Testis (tissue), 2 donors: ENCODE measurements around the gene TMEM51.

Experiments
- CTCF ChIP-seq, 3 experiments: fragments of 450-650 bp in 2 of 3; fragments of 200-600 bp in 1 of 3; sonication (generic) in 1 of 3; IDR thresholded peaks; one replicate each; pipeline ENCODE4 v1.5.1; 2016 to 2019; ENCODE audit warnings: antibody characterized with exemption in 3 of 3, mild to moderate bottlenecking in 2 of 3, moderate library complexity in 1 of 3
- POLR2A ChIP-seq: fragments of 450-650 bp; IDR thresholded peaks from one replicate; pipeline ENCODE4 v1.6.1; 2017; ENCODE audit warnings: antibody characterized with exemption, mild to moderate bottlenecking, moderate library complexity

GRCh38 chr1:15116966-15117365, 36.6 kb upstream of the TMEM51 start:
- no peak for TF ChIP-seq POLR2A
- no peak for TF ChIP-seq CTCF (IDR thresholded peaks at IDR 0.05)
